ENCODE measurements around the gene AMMECR1.

GRCh38 chrX:110145854-110146253 lies 172.0 kb downstream of the AMMECR1 start:
- TF ChIP-seq CTCF (IDR thresholded peaks at IDR 0.05) (peak; percentile 67), SIN3A (IDR thresholded peaks at IDR 0.05; ENCODE audit: borderline replicate concordance, insufficient read depth, low read depth, low read length) (no peak), POLR2AphosphoS5 (IDR thresholded peaks at IDR 0.05; ENCODE audit: low read depth, low read length) (no peak)

Data from Panc1 (cell line).